Retina (tissue), 1 donor: ENCODE results near the gene NT5C.
"Not testable (repeated sequence)": the region's sequence is repeated elsewhere in the genome, so short reads cannot be mapped to it uniquely, and the experiment has no call there.

Source experiments
- DNase-seq: peaks from one replicate; pipeline ENCODE4 v3.0.0-alpha.2; 2016

The NT5C gene

GRCh38 chr17:75142236-75142971 lies 10.9 kb upstream of the NT5C start:
- no peak for DNase-seq

GRCh38 chr17:75138519-75138918 lies 7.0 kb upstream of the NT5C start:
- DNase-seq = no peak

GRCh38 chr17:75137762-75138161 lies 6.2 kb upstream of the NT5C start:
- DNase-seq = not testable (repeated sequence)

GRCh38 chr17:75135946-75136345 lies 4.4 kb upstream of the NT5C start:
- DNase-seq = no peak

GRCh38 chr17:75135452-75135851 lies 3.9 kb upstream of the NT5C start:
- DNase-seq = no peak

GRCh38 chr17:75133607-75134347 lies 2.2 kb upstream of the NT5C start:
- not testable (repeated sequence) for DNase-seq

GRCh38 chr17:75133001-75133400 lies 1.5 kb upstream of the NT5C start:
- DNase-seq = no peak

GRCh38 chr17:75132018-75133000 lies 767 bp upstream of the NT5C start:
- not testable (repeated sequence) for DNase-seq

- peak; percentile 86 for DNase-seq
These were observed 787 bp downstream of the NT5C start for GRCh38 chr17:75130632-75131277.

- no peak for DNase-seq
These were observed 1.4 kb downstream of the NT5C start for GRCh38 chr17:75130059-75130631.

- no peak for DNase-seq
These were observed 2.0 kb downstream of the NT5C start for GRCh38 chr17:75129576-75129975.

GRCh38 chr17:75128694-75129505 lies 2.6 kb downstream of the NT5C start:
- DNase-seq = no peak

- not testable (repeated sequence) for DNase-seq
These were observed 3.6 kb downstream of the NT5C start for GRCh38 chr17:75127936-75128335.

- no peak for DNase-seq
These were observed 4.6 kb downstream of the NT5C start for GRCh38 chr17:75126954-75127353.

- no peak for DNase-seq
These were observed 5.6 kb downstream of the NT5C start for GRCh38 chr17:75125984-75126383.

- no peak for DNase-seq
These were observed 6.8 kb downstream of the NT5C start for GRCh38 chr17:75124819-75125162.

- no peak for DNase-seq
These were observed 7.3 kb downstream of the NT5C start for GRCh38 chr17:75124041-75124818.

GRCh38 chr17:75118307-75118706 lies 13.2 kb downstream of the NT5C start:
- DNase-seq = no peak

- no peak for DNase-seq
These were observed 14.8 kb downstream of the NT5C start for GRCh38 chr17:75116737-75117136.

GRCh38 chr17:75115555-75115954 lies 16.0 kb downstream of the NT5C start:
- no peak for DNase-seq
